H1 (cell line): ENCODE data around the gene FASTK. TPM values are rescaled to one million over a fixed set of nuclear protein-coding genes. Genes with fewer than 3 reads are reported as not detected.

Source experiments
- polyA plus RNA-seq, 7 experiments: library from polyadenylated mRNA; depleted of rRNA in 3 of 7; stranded (reverse) in 5 of 7; unstranded in 2 of 7; fragments of >200 nt in 5 of 7; fragments of 200-250 nt in 2 of 7; gene quantifications; 1 replicate in 5 of 7; 2 replicates in 1 of 7; 4 replicates in 1 of 7; pipeline versions ENCODE4 v1.2.1 to v1.2.3, GENCODE V29; 2011 to 2013; ENCODE audit warnings: missing spikeins in 2 of 7, mixed read lengths in 2 of 7
- total RNA-seq: library from RNA; stranded (reverse); fragmentation: NEBNext Ultra II Directional; extraction: Animal tissue kit (Norgen Biotek cat#: 25700); gene quantifications from 2 replicates; pipeline ENCODE4 v1.2.1, GENCODE V29; 2021

FASTK gene
- total and polyA plus RNA-seq, 2 of the 8 experiments (the other 6 are each of a cell fraction or from before 2014, with no cell fraction given), result 39.4 to 84.0 TPM

Other genes starting within 250 kb of the FASTK start
- gene AOC1, start 228.3 kb downstream of the FASTK start, total RNA-seq, result 0.15 and 0.48 TPM in 2 replicates
- gene AOC1, start 228.3 kb downstream of the FASTK start, polyA plus RNA-seq (2011; rRNA removed), result 0.17 TPM in 2 replicates
- gene KCNH2, start 102.5 kb downstream of the FASTK start, total RNA-seq, result 7.7 and 8.0 TPM in 2 replicates
- 15.0 and 20.5 TPM in 2 replicates for gene KCNH2, start 102.5 kb downstream of the FASTK start, polyA plus RNA-seq (2011; rRNA removed)
- 4.4 and 4.7 TPM in 2 replicates for gene NOS3, start 89.8 kb downstream of the FASTK start, total RNA-seq
- gene NOS3, start 89.8 kb downstream of the FASTK start, polyA plus RNA-seq (2011; rRNA removed), result 16.2 and 20.9 TPM in 2 replicates
- gene ATG9B, start 56.3 kb downstream of the FASTK start, total RNA-seq, result 2.3 and 2.6 TPM in 2 replicates
- gene ATG9B, start 56.3 kb downstream of the FASTK start, polyA plus RNA-seq (2011; rRNA removed), result 1.4 and 2.7 TPM in 2 replicates
- gene ABCB8, start 52.4 kb downstream of the FASTK start, total RNA-seq, result 22.2 and 27.0 TPM in 2 replicates
- gene ABCB8, start 52.4 kb downstream of the FASTK start, polyA plus RNA-seq (2011; rRNA removed), result 17.7 and 26.0 TPM in 2 replicates
- 1.4 and 1.9 TPM in 2 replicates for gene ASIC3, start 32.3 kb downstream of the FASTK start, total RNA-seq
- gene ASIC3, start 32.3 kb downstream of the FASTK start, polyA plus RNA-seq (2011; rRNA removed), result 1.6 and 4.3 TPM in 2 replicates
- 22.7 and 22.8 TPM in 2 replicates for gene CDK5, start 22.9 kb downstream of the FASTK start, total RNA-seq
- gene CDK5, start 22.9 kb downstream of the FASTK start, polyA plus RNA-seq (2011; rRNA removed), result 37.2 and 47.8 TPM in 2 replicates
- 147 and 148 TPM in 2 replicates for gene SLC4A2, start 21.2 kb downstream of the FASTK start, total RNA-seq
- 72.6 and 105 TPM in 2 replicates for gene SLC4A2, start 21.2 kb downstream of the FASTK start, polyA plus RNA-seq (2011; rRNA removed)
- gene TMUB1, start 2.7 kb upstream of the FASTK start, total RNA-seq, result 41.4 and 48.7 TPM in 2 replicates
- gene TMUB1, start 2.7 kb upstream of the FASTK start, polyA plus RNA-seq (2011; rRNA removed), result 56.2 and 85.7 TPM in 2 replicates
- gene AGAP3, start 5.7 kb upstream of the FASTK start, total RNA-seq, result 66.4 and 68.1 TPM in 2 replicates
- gene AGAP3, start 5.7 kb upstream of the FASTK start, polyA plus RNA-seq (2011; rRNA removed), result 120 and 194 TPM in 2 replicates
- gene GBX1, start 86.9 kb upstream of the FASTK start, total RNA-seq, result not detected in 2 replicates
- not detected in 2 replicates for gene GBX1, start 86.9 kb upstream of the FASTK start, polyA plus RNA-seq (2011; rRNA removed)
- gene ASB10, start 106.4 kb upstream of the FASTK start, total RNA-seq, result not detected in 2 replicates
- gene ASB10, start 106.4 kb upstream of the FASTK start, polyA plus RNA-seq (2011; rRNA removed), result not detected in 2 replicates
- gene H2BK1, start 129.7 kb upstream of the FASTK start, total RNA-seq, result not detected in 2 replicates
- gene H2BK1, start 129.7 kb upstream of the FASTK start, polyA plus RNA-seq (2011; rRNA removed), result not detected in 2 replicates
- gene ABCF2, start 146.4 kb upstream of the FASTK start, total RNA-seq, result 51.0 and 55.0 TPM in 2 replicates
- gene ABCF2, start 146.4 kb upstream of the FASTK start, polyA plus RNA-seq (2011; rRNA removed), result 26.4 and 28.0 TPM in 2 replicates
- gene CHPF2, start 151.7 kb upstream of the FASTK start, total RNA-seq, result 20.6 and 20.8 TPM in 2 replicates
- gene CHPF2, start 151.7 kb upstream of the FASTK start, polyA plus RNA-seq (2011; rRNA removed), result 14.4 and 20.0 TPM in 2 replicates
- gene SMARCD3, start 167.9 kb upstream of the FASTK start, total RNA-seq, result 3.0 and 4.6 TPM in 2 replicates
- gene SMARCD3, start 167.9 kb upstream of the FASTK start, polyA plus RNA-seq (2011; rRNA removed), result 5.6 and 6.2 TPM in 2 replicates